Left cardiac atrium (tissue), 4 donors: Measurements from ENCODE around the gene NUP210. TPM values are rescaled to one million over a fixed set of nuclear protein-coding genes. Genes with fewer than 3 reads are reported as not detected.

Experiments used
- ATAC-seq, 2 donors: fragments of 200-7000 bp; cut with Tn5 transposase; one replicate each; pipeline ENCODE4 v1.9.1; 2020; ENCODE audit warnings: mild to moderate bottlenecking in 2 of 2, moderate library complexity in 2 of 2
- DNase-seq: peaks from one replicate; pipeline ENCODE4 v3.0.0-alpha.2; 2020
- intact Hi-C, 2 donors: fragments of 100-400 bp; cut with DNase I; formaldehyde crosslinking; loops; one replicate each; pipeline versions ENCODE4 v1.14.1 to v1.15.1; 2022 to 2023
- total RNA-seq, 2 donors: library from RNA; stranded (reverse); fragmentation: NEBNext Ultra II Directional; extraction: Animal tissue kit (Norgen Biotek cat#: 25700); gene quantifications; one replicate each; pipeline ENCODE4 v1.2.1, GENCODE V29; 2021
- donor health status: DM: no; HTN: yes; CAD: no.
- donor health status: DM: no; HTN: yes; CAD: no; lungs with severe emphysema.
- donor health status: DM: yes; HTN: yes; CAD: no.
- donor health status: Dilated cardiomyopathy.

NUP210 gene
- total RNA-seq, 2 donors from 2014 or later = 2.8 to 4.7 TPM

DNA sequence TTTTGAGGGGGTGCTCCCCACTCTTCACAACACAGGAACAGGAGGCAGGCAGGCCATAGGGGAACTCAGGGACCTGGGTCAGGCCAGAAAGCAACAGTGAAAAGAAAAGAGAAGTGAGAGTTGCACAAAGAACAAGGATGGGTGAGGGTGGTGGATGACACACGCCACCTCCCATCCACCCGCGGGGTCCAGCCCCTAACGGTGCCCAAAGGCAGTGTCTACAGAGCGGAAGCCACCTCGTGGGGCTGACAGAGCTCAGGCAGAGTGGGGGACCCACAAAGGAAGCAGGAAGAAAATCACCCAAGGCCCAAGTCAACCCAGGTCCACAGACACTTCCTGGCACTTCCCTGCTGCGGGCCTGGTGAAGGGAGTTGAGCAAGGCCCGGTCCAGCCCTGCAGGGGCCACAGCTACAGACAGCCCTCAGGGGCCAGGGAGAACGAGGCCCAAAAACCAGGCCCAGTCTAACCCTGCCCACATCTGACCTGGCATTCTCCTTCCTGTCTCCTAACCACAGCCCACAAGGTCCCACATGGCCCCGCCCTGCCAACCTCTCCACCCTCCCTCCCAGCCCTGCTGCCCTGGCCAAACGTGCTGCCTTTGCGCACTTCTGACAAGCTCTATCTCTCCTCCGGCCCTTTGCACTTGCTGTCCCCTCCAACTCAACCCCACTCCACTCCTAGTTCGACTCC is 5.9 kb downstream of the NUP210 start:
- intact Hi-C loops = no loop called here
- DNase-seq = peak; percentile 61
- ATAC-seq = peak; percentile 77 to 89

DNA sequence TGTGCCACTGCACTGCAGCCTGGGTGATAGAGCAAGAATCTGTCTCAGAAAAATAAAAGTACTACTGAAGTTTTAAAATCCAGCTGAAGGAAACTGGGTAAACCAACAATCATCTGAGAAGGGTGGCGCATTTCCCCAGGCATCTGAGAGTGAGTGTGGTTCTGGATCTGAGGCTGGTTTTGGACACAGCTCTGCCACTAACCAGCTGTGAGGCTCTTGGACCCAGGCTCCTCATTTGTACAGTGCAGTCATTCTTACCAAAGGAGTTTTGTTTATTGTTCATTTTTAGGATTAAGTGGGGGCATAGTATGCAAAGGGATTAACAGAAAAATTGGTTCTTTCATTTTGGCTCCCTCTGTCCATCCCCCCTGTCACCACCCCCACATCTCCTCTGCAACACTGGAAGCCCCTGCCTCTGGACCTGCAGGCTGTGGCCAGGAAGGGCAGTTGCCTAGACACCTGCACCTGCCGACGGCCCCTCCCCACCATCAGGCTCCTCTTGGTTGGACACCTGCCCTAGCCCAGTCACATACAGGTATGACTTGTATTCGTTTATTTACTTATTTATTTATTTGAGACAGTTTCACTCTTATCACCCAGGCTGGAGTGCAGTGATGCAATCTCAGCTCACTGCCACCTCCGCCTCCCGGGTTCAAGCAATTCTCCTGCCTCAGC is 8.8 kb downstream of the NUP210 start:
- no peak for DNase-seq
- ATAC-seq = no peak
- intact Hi-C loops = no loop called here

GRCh38 chr3:13408890-13409289 is 11.2 kb downstream of the NUP210 start:
- ATAC-seq (no peak), DNase-seq (no peak)
- intact Hi-C loops = no loop called here

- intact Hi-C loops = no loop called here
- ATAC-seq = no peak
- DNase-seq = no peak
Measured at GRCh38 chr3:13407926-13408325, 12.2 kb downstream of the NUP210 start.

DNA sequence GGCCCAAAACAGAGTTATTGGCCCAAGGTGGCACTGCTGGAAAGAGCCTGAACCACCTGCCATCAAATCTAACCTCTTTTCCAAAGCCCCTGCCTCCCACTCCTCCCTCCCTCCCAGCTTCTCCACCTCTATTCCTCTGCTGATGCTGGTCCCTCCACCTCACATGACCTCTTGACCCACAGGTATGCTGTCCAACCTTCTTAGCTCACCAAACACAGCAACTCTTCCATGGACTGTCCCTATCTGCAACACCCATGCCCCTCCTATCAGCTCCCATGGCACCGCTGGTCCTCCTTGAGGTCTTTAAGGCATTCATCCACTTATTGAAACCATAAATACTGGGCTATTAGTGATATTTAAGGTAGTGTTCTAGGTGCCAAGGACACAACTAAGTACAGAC is 12.6 kb downstream of the NUP210 start:
- intact Hi-C loops = no loop called here
- ATAC-seq = no peak
- no peak for DNase-seq

GRCh38 chr3:13406190-13406589 is 13.9 kb downstream of the NUP210 start:
- ATAC-seq (no peak), DNase-seq (no peak)
- intact Hi-C loops = no loop called here

DNA sequence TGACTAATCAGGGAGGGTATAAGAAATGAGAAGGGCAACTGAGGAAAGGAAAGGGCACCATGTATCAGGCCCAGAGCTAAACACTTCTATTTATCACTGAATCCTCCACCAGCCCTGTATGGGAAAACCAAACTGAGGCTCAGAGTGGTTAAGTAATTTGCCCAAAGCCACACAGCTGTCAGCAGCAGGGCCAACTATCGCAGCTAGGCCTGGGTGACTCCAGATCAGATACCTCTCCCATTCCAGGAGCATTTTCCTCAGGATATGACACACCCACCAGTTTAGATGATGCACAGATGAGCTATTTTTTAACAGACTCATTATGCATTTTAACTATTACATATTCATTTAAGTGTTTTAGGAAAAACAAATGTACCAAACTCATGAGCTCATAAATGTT is 14.5 kb downstream of the NUP210 start:
- intact Hi-C loops = no loop called here
- ATAC-seq (no peak), DNase-seq (no peak)

DNA sequence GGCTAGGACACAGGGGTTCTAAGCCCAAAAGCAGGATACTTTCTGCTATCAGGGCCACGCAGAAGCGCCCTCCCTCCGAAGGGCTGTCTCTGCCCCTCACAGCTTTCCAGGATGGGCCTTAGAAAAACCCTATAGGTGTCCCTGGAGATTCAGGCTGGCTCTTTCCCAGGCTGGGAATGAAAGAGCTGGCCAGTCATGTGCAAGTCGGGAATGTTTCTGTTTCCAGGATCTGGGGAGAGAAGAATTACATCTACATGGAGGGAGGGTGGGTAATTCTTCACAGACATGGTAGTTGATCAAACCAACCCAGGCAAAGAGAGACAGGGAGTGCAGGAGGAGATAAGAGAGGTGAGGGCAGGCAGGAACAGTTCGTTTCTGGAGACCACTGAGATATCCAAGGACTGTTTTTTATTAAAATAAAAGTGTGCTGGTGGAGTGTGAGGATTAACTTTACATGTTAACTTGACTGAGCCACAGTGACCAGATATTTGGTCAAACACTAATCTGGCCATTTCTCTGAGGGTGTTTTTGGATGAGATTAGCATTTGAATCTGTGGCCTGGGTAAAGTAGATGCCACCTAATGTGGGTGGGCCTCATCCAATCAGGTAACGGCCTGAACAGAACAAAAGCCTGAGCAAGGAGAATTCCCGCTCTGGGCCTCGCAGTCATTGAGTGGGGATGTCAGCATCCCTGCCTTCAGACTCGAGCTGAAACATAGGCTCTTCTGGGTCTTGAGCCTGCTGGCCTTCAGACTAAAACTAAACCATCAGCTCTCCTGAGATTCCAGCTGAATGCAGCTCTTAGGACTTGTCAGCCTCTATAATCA is 15.3 kb downstream of the NUP210 start:
- no peak for DNase-seq
- intact Hi-C loops = no loop called here
- no peak for ATAC-seq

DNA sequence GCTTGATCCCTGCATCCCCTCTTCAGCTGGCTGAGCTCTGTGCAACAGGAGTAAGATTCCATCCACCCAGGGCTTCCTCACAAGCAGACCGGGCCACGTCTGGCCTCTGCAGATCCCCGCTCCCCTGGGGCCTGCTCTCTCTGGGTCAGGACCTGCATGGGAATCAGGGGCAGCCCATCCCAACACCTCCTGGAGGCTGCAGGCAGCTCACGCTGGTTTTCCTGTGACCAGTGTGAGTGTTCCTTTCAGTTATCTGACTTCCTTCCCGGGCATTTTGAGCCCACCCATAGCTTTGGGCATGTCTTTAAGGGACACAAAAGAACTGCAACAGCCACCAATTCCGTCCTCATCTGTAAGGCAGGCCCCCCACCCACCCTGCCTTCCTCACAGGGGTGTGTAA is 16.3 kb downstream of the NUP210 start:
- no peak for DNase-seq
- intact Hi-C loops = no loop called here
- ATAC-seq = peak in 1 of 2 donors; percentile 34

GRCh38 chr3:13403213-13403819 is 16.8 kb downstream of the NUP210 start:
- ATAC-seq (no peak), DNase-seq (no peak)
- intact Hi-C loops = no loop called here

GRCh38 chr3:13401149-13401548 is 19.0 kb downstream of the NUP210 start:
- ATAC-seq (no peak), DNase-seq (no peak)
- intact Hi-C loops = no loop called here

DNA sequence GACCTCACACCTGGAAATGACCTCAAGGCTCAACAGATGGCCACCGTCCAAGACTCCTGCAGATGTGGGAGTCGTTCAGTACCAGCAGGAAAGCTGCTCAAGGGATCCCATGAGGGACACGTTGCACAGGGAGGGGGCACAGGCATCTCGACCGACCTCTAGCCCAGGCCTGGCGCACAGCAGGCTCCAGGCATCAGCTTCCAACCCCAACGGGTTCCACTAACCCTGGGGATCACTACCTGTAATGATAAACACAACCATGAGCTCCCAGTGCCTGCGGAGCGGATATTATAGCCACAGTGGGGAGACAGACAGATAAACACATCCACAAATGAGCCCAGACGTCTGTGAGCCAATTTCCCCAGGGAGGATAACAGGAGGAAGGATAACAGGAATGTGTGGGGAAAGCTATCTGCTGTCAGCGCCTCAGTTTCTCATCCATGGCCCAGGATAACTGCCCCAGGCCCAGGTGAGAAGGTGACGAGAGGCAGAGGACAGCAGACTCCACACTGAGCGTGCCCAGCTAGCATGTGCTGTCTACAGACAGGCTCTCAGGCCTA is 19.9 kb downstream of the NUP210 start:
- DNase-seq (no peak), ATAC-seq (no peak)
- intact Hi-C loops = no loop called here

- intact Hi-C loops = no loop called here
- no peak for DNase-seq
- ATAC-seq = no peak
Measured at GRCh38 chr3:13399603-13400002, 20.5 kb downstream of the NUP210 start.

- DNase-seq (no peak), ATAC-seq (no peak)
- intact Hi-C loops = no loop called here
Measured at GRCh38 chr3:13397316-13397715, 22.8 kb downstream of the NUP210 start.

DNA sequence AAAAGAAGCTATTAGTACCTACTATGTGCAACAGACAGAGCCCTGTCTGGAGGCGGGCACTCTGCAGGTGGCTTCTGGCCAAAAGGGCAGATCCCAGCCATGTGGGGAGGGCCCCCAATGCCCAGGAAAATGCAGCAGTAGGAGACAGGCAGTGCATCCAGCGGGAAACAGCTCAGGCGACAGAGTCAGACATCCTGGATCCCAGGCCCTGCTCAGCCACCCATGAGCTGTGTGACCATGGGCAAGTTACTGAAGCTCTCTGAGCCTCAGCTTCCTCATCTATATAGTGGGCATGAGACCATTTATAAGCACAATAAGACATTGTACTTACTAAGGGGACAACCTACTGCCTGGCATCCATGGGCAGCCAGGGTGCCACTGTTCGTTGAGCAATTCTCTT is 25.8 kb downstream of the NUP210 start:
- intact Hi-C loops = no loop called here
- ATAC-seq (no peak), DNase-seq (no peak)

- intact Hi-C loops = no loop called here
- no peak for ATAC-seq
- DNase-seq = no peak
Measured at GRCh38 chr3:13393427-13394360, 26.4 kb downstream of the NUP210 start.

GRCh38 chr3:13391308-13391707 is 28.8 kb downstream of the NUP210 start:
- DNase-seq = no peak
- intact Hi-C loops = no loop called here
- no peak for ATAC-seq

DNA sequence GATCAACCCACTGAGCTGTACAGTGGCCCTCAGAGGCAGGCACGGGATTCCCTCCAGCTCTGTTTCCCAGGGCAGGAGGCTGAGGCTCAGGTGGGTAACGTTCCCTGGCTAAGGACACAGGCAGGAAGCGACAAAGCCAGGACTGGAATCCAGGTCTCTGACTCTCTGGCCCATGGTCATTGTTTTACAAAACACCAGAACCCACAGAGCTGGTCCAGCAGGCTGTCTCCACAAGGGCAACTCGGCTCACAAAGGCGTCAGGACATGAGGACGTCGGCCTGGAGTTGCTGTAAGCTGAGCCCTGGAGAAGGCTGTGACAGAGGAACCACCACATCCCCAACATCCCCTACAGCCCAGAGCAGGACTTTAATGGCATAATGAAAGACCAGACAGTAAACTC is 30.7 kb downstream of the NUP210 start:
- ATAC-seq (no peak), DNase-seq (no peak)
- intact Hi-C loops = no loop called here

DNA sequence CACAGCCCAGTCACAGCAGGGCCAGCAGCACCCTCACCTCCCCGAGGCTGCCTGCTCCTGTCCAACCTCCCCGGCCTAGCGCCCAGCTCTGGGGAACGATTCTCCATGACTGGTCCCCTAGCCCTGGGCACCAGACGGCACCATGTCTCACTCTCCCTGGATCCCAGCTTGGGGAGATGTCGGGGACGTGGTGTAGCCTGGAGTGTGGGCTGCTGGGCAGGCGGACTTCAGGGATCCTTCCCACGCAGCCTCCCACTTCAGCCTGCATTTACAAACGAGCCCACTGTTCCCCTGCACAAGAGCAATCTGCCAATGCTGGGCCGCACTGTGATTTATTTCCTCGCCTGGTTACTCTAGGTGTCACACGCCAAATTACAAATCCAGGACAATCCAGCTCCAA is 31.3 kb downstream of the NUP210 start:
- DNase-seq (no peak), ATAC-seq (no peak)
- intact Hi-C loops = no loop called here
